NCI-H146 treated with DMSO at 0.1 percent for 48 hours (cell line): ENCODE results near the gene PPARA.
"Not testable (repeated sequence)": the region's sequence is repeated elsewhere in the genome, so short reads cannot be mapped to it uniquely, and the experiment has no call there.

Experiments
- DNase-seq: peaks from one replicate; lab custom pipeline; 2025; ENCODE audit not compliant: unreplicated experiment; lab: John Stamatoyannopoulos, UW

The PPARA gene

GRCh38 chr22:46125816-46126765 is 24.2 kb upstream of the PPARA start:
- DNase-seq: no peak

- no peak for DNase-seq
Observed at GRCh38 chr22:46126853-46127385, 23.4 kb upstream of the PPARA start.

- no peak for DNase-seq
Observed at GRCh38 chr22:46127556-46127955, 22.8 kb upstream of the PPARA start.

- no peak for DNase-seq
Observed at GRCh38 chr22:46128606-46129005, 21.7 kb upstream of the PPARA start.

- DNase-seq: no peak
Observed at GRCh38 chr22:46129390-46130041, 20.8 kb upstream of the PPARA start.

- DNase-seq: no peak
Observed at GRCh38 chr22:46131151-46131587, 19.2 kb upstream of the PPARA start.

- DNase-seq: not testable (repeated sequence)
Observed at GRCh38 chr22:46132193-46132829, 18.0 kb upstream of the PPARA start.

- no peak for DNase-seq
Observed at GRCh38 chr22:46132830-46133587, 17.3 kb upstream of the PPARA start.

- DNase-seq: no peak
Observed at GRCh38 chr22:46133588-46133855, 16.8 kb upstream of the PPARA start.

- DNase-seq: no peak
Observed at GRCh38 chr22:46134111-46134705, 16.1 kb upstream of the PPARA start.

GRCh38 chr22:46135611-46136485 is 14.5 kb upstream of the PPARA start:
- no peak for DNase-seq

- DNase-seq: no peak
Observed at GRCh38 chr22:46136486-46137217, 13.7 kb upstream of the PPARA start.

- DNase-seq: no peak
Observed at GRCh38 chr22:46137218-46137766, 13.0 kb upstream of the PPARA start.

GRCh38 chr22:46138058-46138797 is 12.1 kb upstream of the PPARA start:
- DNase-seq: no peak

- not testable (repeated sequence) for DNase-seq
Observed at GRCh38 chr22:46139417-46139816, 10.9 kb upstream of the PPARA start.

- no peak for DNase-seq
Observed at GRCh38 chr22:46139895-46140350, 10.4 kb upstream of the PPARA start.

GRCh38 chr22:46140989-46141928 is 9.1 kb upstream of the PPARA start:
- DNase-seq: no peak
